OCI-LY1 (cell line): ENCODE data around the gene KCP.
"Not testable (repeated sequence)": the region's sequence is repeated elsewhere in the genome, so short reads cannot be mapped to it uniquely, and the experiment has no call there.

ENCODE experiments used
- H2AFZ ChIP-seq: fragments of 200-600 bp; sonication (generic), shearing (Covaris generic); 2 replicates; pipeline ENCODE4 v1.6.0; 2014; ENCODE audit warnings: antibody characterized with exemption, mild to moderate bottlenecking, low read length
- H3F3A ChIP-seq: fragments of 200-600 bp; sonication (generic), shearing (Covaris generic); 2 replicates; pipeline ENCODE4 v1.6.0; 2014; ENCODE audit warnings: mild to moderate bottlenecking, antibody characterized with exemption, low read length, moderate library complexity; ENCODE audit not compliant: insufficient read depth
- H3K27ac ChIP-seq: fragments of 200-600 bp; sonication (generic); 2 replicates; pipeline ENCODE4 v1.5.1; 2014; ENCODE audit warnings: low read length, mixed run types, mild to moderate bottlenecking, low read depth; ENCODE audit not compliant: poor library complexity, severe bottlenecking
- H3K27me3 ChIP-seq: fragments of 200-600 bp; sonication (generic); 2 replicates; pipeline ENCODE4 v1.6.0; 2014; ENCODE audit warnings: antibody characterized with exemption, mild to moderate bottlenecking, low read length, moderate library complexity; ENCODE audit not compliant: insufficient read depth
- H3K36me3 ChIP-seq: fragments of 200-600 bp; sonication (generic); 2 replicates; pipeline ENCODE4 v1.6.1; 2014; ENCODE audit warnings: mild to moderate bottlenecking, antibody characterized with exemption, low read length, moderate library complexity, mixed read lengths; ENCODE audit not compliant: insufficient read depth
- H3K4me1 ChIP-seq: fragments of 200-600 bp; sonication (generic); 2 replicates; pipeline ENCODE4 v1.5.1; 2014; ENCODE audit warnings: mild to moderate bottlenecking, low read length, moderate library complexity; ENCODE audit not compliant: insufficient read depth, severe bottlenecking
- H3K4me2 ChIP-seq: fragments of 200-600 bp; sonication (generic), shearing (Covaris generic); 2 replicates; pipeline ENCODE4 v1.6.1; 2014; ENCODE audit warnings: low read length
- H3K4me3 ChIP-seq: fragments of 200-600 bp; sonication (generic); 2 replicates; pipeline ENCODE4 v1.5.1; 2014; ENCODE audit warnings: low read length, low read depth, mild to moderate bottlenecking, mixed read lengths; ENCODE audit not compliant: poor library complexity, severe bottlenecking
- H3K79me2 ChIP-seq: fragments of 200-600 bp; shearing (Covaris generic); 2 replicates; pipeline ENCODE4 v1.6.1; 2016; ENCODE audit warnings: mixed run types, low read length, mixed read lengths; ENCODE audit not compliant: insufficient read depth
- H3K9ac ChIP-seq: fragments of 200-600 bp; sonication (generic), shearing (Covaris generic); 2 replicates; pipeline ENCODE4 v1.6.1; 2014; ENCODE audit warnings: mild to moderate bottlenecking, low read length, mixed read lengths
- H3K9me2 ChIP-seq: fragments of 200-600 bp; sonication (generic), shearing (Covaris generic); 2 replicates; pipeline ENCODE4 v1.6.1; 2014; ENCODE audit warnings: low read depth, mild to moderate bottlenecking, low read length, mixed read lengths
- H3K9me3 ChIP-seq: fragments of 200-600 bp; shearing (Covaris generic); 2 replicates; pipeline ENCODE4 v1.6.1; 2014; ENCODE audit warnings: low read length, mixed read lengths
- H4K20me1 ChIP-seq: fragments of 200-600 bp; sonication (generic), shearing (Covaris generic); 2 replicates; pipeline ENCODE4 v1.6.0; 2016; ENCODE audit warnings: mild to moderate bottlenecking, low read length; ENCODE audit not compliant: insufficient read depth
- EZH2 ChIP-seq: fragments of 200-600 bp; sonication (generic), shearing (Covaris generic); IDR thresholded peaks from 2 replicates; pipeline ENCODE4 v1.8.0; 2017; ENCODE audit warnings: borderline replicate concordance, mixed run types, mild to moderate bottlenecking, antibody characterized with exemption, low read length, moderate library complexity, mixed read lengths
- TF ChIP-seq, protein P1 (sequence below): fragments of 200-600 bp; sonication (generic), shearing (Covaris generic); IDR thresholded peaks from 2 replicates; pipeline ENCODE4 v1.5.1; 2017; ENCODE audit warnings: mild to moderate bottlenecking, antibody characterized with exemption, low read length, moderate library complexity, mixed read lengths

KCP gene

DNA sequence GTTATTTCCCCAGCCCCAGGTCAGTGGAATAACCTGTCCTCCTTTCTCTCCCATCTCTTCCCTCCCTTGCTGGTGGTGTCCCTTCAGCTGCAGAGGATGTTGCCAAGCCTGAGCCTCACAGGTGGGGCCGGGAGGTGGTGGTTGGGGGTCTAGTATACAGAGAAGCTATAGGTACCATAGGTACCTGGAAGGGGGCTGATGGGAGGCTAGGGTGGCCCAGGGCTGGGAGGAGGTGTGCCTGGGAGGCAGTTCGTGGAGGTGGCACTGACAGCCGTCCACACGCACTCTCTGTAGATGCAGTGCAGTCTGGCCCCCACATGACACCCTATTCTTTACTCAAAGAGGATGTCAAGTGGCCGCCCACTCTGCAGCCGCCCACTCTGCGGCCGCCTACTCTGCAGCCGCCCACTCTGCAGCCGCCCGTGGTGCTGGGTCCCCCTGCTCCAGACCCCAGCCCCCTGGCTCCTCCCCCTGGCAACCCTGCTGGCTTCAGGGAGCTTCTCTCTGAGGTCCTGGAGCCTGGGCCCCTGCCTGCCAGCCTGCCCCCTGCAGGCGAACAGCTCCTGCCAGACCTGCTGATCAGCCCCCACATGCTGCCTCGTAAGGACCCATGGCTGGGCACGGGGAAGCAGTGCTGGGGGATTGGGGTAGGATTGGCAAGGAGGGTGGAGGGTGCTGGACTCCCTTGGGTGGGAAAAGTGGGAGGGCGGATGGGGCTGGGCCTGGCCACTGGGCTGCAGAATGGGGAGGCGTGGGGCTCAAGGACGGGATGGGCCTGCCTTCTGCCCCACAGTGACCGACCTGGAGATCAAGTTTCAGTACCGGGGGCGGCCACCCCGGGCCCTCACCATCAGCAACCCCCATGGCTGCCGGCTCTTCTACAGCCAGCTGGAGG, 36.7 kb upstream of the KCP start:
- Histone ChIP-seq H3F3A (no peaks in the 10 kb centered on the region), H3K4me1 (no peaks in the 10 kb centered on the region), H3K36me3 (peaks cover 19% of the 10 kb centered on the region; the same call in 1 of the 2 replicates), H2AFZ (no peak overlapping the region), H3K27me3 (no peaks in the 10 kb centered on the region), H3K27ac (no peak overlapping the region), H3K4me3 (no peak overlapping the region), H3K9me3 (no peaks in the 10 kb centered on the region), H3K9ac (no peak overlapping the region), H3K79me2 (no peaks in the 10 kb centered on the region), H3K4me2 (no peak overlapping the region), H4K20me1 (no peaks in the 10 kb centered on the region), H3K9me2 (no peaks in the 10 kb centered on the region)
- TF ChIP-seq, protein P1, sequence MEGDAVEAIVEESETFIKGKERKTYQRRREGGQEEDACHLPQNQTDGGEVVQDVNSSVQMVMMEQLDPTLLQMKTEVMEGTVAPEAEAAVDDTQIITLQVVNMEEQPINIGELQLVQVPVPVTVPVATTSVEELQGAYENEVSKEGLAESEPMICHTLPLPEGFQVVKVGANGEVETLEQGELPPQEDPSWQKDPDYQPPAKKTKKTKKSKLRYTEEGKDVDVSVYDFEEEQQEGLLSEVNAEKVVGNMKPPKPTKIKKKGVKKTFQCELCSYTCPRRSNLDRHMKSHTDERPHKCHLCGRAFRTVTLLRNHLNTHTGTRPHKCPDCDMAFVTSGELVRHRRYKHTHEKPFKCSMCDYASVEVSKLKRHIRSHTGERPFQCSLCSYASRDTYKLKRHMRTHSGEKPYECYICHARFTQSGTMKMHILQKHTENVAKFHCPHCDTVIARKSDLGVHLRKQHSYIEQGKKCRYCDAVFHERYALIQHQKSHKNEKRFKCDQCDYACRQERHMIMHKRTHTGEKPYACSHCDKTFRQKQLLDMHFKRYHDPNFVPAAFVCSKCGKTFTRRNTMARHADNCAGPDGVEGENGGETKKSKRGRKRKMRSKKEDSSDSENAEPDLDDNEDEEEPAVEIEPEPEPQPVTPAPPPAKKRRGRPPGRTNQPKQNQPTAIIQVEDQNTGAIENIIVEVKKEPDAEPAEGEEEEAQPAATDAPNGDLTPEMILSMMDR, result peak; percentile 84
- TF ChIP-seq EZH2, result no peak

DNA sequence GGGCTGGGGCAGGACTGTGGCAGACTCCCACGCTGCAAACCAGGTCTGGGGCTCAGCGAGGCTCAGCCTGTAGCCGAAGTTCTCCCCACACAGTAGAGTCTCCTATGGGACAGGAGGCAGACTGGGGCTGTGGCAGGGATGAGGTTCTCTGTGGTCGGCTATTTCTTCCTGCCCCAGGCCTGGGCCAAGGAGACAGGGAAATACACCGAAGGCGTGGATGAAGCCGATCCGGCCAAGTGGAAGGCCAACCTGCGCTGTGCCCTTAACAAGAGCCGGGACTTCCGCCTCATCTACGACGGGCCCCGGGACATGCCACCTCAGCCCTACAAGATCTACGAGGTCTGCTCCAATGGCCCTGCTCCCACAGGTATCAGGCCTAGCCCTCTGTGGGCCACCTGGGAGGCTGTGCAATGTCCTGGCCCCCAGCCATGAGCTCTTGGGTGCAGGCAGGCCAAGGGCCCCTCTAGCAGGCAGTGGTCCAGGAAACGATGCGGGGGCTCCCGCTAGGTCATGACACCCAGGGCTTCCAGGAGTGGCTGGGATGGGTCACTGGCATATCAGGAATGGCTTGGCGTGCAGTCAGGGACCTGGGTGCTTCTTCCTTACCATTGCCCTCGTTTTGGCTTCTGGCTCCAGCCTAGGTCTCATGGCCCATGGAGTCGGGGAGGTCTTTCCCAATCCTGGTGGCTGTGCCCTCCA, 35.3 kb upstream of the KCP start:
- Histone ChIP-seq H3K4me1 (peaks cover 9% of the 10 kb centered on the region), H3K79me2 (no peaks in the 10 kb centered on the region), H3K27ac (no peak overlapping the region), H3K9me3 (no peaks in the 10 kb centered on the region), H3K9me2 (no peaks in the 10 kb centered on the region), H3F3A (no peaks in the 10 kb centered on the region), H4K20me1 (no peaks in the 10 kb centered on the region), H3K9ac (no peak overlapping the region), H3K4me3 (no peak overlapping the region), H3K4me2 (no peak overlapping the region), H2AFZ (no peak overlapping the region), H3K36me3 (peaks cover 8% of the 10 kb centered on the region; the same call in 1 of the 2 replicates), H3K27me3 (no peaks in the 10 kb centered on the region)
- no peak for TF ChIP-seq EZH2
- TF ChIP-seq, protein P1, result no peak

DNA sequence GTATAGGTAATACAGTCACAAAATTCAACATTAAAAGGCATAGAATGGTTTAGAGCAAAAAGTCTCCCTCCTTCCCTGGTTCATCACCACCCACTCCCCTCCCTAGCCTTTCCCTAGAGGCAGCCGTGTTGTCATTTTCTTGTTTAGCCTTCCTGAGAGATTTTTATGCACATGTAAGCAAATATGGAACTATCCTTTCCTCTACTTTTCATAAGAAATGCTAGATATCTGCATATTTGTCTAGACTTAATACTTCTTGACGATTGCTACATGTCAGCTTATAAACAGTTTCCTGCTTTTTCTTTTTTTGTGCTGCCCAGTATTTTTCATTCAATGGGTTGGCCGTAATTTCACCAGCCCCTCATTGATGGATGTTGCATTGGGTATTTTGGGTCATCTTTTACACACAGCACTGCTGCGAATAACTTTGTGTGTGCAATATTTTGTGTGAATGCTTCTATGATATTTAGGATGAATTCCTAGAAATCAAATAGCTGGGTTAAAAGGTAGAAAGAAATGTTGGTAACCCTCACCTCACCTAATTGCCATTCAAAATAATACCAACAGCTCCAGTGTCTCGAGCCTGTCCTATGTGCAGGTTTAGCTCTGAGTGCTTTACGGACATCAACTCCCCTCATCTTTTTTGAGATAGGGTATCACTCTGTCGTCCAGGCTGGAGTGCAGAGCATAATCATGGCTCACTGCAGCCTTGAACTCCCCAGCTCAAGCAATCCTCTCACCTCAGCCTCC, 34.2 kb upstream of the KCP start:
- Histone ChIP-seq H3K27ac (no peak overlapping the region), H4K20me1 (no peaks in the 10 kb centered on the region), H3F3A (no peaks in the 10 kb centered on the region), H3K9me2 (no peaks in the 10 kb centered on the region), H3K4me2 (no peak overlapping the region), H3K9me3 (no peaks in the 10 kb centered on the region), H3K4me1 (peaks cover 20% of the 10 kb centered on the region), H3K79me2 (no peaks in the 10 kb centered on the region), H3K4me3 (no peak overlapping the region), H3K9ac (no peak overlapping the region), H3K27me3 (no peaks in the 10 kb centered on the region), H2AFZ (no peak overlapping the region), H3K36me3 (peaks cover 5% of the 10 kb centered on the region; the same call in 1 of the 2 replicates)
- TF ChIP-seq EZH2, result no peak
- TF ChIP-seq, protein P1, result no peak

DNA sequence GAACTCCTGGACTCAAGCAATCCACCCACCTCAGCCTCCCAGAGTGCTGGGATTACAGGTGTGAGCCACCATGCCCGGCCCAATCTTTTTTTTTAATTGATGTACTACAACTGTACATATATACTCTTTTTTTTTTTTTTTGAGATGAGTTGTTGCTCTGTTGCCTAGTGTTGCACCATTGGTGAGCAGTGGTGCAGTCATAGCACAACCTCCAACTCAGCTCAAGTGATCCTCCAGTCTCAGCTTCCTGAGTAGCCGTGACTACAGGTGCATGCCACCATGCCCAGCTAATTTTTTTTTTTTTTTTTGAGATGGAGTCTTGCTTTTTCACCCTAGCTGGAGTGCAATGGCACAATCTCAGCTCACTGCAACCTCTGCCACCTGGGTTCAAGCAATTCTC, 32.7 kb upstream of the KCP start:
- H3F3A ChIP-seq, H3K4me2 ChIP-seq, H2AFZ ChIP-seq, H3K4me3 ChIP-seq, H3K9me3 ChIP-seq, H3K27ac ChIP-seq, H3K9me2 ChIP-seq, H3K9ac ChIP-seq, H3K36me3 ChIP-seq, H3K27me3 ChIP-seq, H3K79me2 ChIP-seq, H4K20me1 ChIP-seq: not testable (repeated sequence)
- H3K4me1 ChIP-seq, result peaks cover 33% of the 10 kb centered on the region
